IMR-90 (cell line): ENCODE results near the gene PRKCB. TPM values are rescaled to one million over a fixed set of nuclear protein-coding genes. Genes with fewer than 3 reads are reported as not detected.

Experiments used
- ATAC-seq: fragments of 200-7000 bp; cut with Tn5 transposase; 2 replicates; pipeline ENCODE4 v1.9.1; 2020; ENCODE audit warnings: low read depth, mild to moderate bottlenecking, moderate library complexity
- BruUV-seq: library from RNA; stranded (reverse); fragments of 400-500 nt; replicated peaks from 2 replicates; lab custom pipeline; 2021; lab: Mats Ljungman, UMichigan
- CTCF ChIA-PET: fragments of 300-600 bp; formaldehyde crosslinking; extraction: SDS; loops from one replicate; lab custom pipeline; 2021; ENCODE audit warnings: antibody characterized with exemption; lab: Yijun Ruan, JAX
- POLR2A ChIA-PET: fragments of 300-600 bp; sonication (Branson Sonifier 250); formaldehyde crosslinking; loops from one replicate; lab custom pipeline; 2022; ENCODE audit warnings: antibody characterized with exemption; ENCODE audit not compliant: unreplicated experiment; lab: Charles Lee
- DNase-seq: peaks from one replicate; pipeline ENCODE4 v3.0.0; 2013
- H2AFZ ChIP-seq: replicated peaks from 2 replicates; pipeline ENCODE3; 2013; ENCODE audit warnings: low read length, mild to moderate bottlenecking; ENCODE audit not compliant: poor library complexity
- H2AK5ac ChIP-seq: 2 replicates; pipeline ENCODE4 v1.6.1; 2013; ENCODE audit warnings: low read depth, low read length, inconsistent platforms
- H2AK9ac ChIP-seq: replicated peaks from 2 replicates; pipeline ENCODE3; 2013; ENCODE audit warnings: mild to moderate bottlenecking, low read depth, low read length, moderate library complexity; ENCODE audit not compliant: poor library complexity
- H2BK120ac ChIP-seq: 2 replicates; pipeline ENCODE4 v1.6.1; 2013; ENCODE audit warnings: low read depth, low read length, inconsistent platforms
- H2BK15ac ChIP-seq: 3 replicates; pipeline ENCODE4 v1.6.1; 2013; ENCODE audit warnings: low read depth, low read length, inconsistent platforms
- H2BK20ac ChIP-seq: 2 replicates; pipeline ENCODE4 v1.6.1; 2013; ENCODE audit warnings: low read depth, mild to moderate bottlenecking, inconsistent platforms, low read length, moderate library complexity
- H2BK5ac ChIP-seq: 2 replicates; pipeline ENCODE4 v1.6.1; 2013; ENCODE audit warnings: mild to moderate bottlenecking, low read depth, low read length, inconsistent platforms; ENCODE audit not compliant: poor library complexity, severe bottlenecking
- H3K14ac ChIP-seq: replicated peaks from 2 replicates; pipeline ENCODE4 v1.6.1; 2013; ENCODE audit warnings: low read depth, low read length, inconsistent platforms
- H3K18ac ChIP-seq: 2 replicates; pipeline ENCODE4 v1.6.1; 2013; ENCODE audit warnings: low read depth, low read length, control low read depth
- H3K23ac ChIP-seq: 2 replicates; pipeline ENCODE4 v1.6.1; 2013; ENCODE audit warnings: low read depth, low read length, inconsistent platforms
- H3K27ac ChIP-seq: 2 replicates; pipeline ENCODE4 v1.5.1; 2013; ENCODE audit warnings: mild to moderate bottlenecking, control low read depth, low read length; ENCODE audit not compliant: insufficient read depth
- H3K27me3 ChIP-seq: 2 replicates; pipeline ENCODE4 v1.6.1; 2013; ENCODE audit warnings: low read length; ENCODE audit not compliant: control insufficient read depth, insufficient read depth
- H3K36me3 ChIP-seq: 2 replicates; pipeline ENCODE4 v1.6.1; 2013; ENCODE audit warnings: low read length, mixed read lengths; ENCODE audit not compliant: control insufficient read depth, insufficient read depth
- H3K4ac ChIP-seq: 2 replicates; pipeline ENCODE4 v1.6.1; 2013; ENCODE audit warnings: low read depth, low read length, inconsistent platforms
- H3K4me1 ChIP-seq: 2 replicates; pipeline ENCODE4 v1.6.1; 2013; ENCODE audit warnings: low read length, mixed read lengths; ENCODE audit not compliant: control insufficient read depth, insufficient read depth
- H3K4me2 ChIP-seq: 2 replicates; pipeline ENCODE4 v1.6.1; 2013; ENCODE audit warnings: low read depth, mild to moderate bottlenecking, control low read depth, low read length, moderate library complexity
- H3K4me3 ChIP-seq: 2 replicates; pipeline ENCODE4 v1.5.1; 2013; ENCODE audit warnings: low read depth, mild to moderate bottlenecking, control low read depth, low read length, moderate library complexity; ENCODE audit not compliant: insufficient read depth
- H3K56ac ChIP-seq: 2 replicates; pipeline ENCODE4 v1.6.1; 2013; ENCODE audit warnings: low read length, inconsistent platforms; ENCODE audit not compliant: insufficient read depth; ENCODE audit errors: extremely low read depth
- H3K79me1 ChIP-seq, 2 experiments: 2 replicates each; pipeline ENCODE4 v1.6.1; 2013; ENCODE audit warnings: low read length in 2 of 2, inconsistent platforms in 1 of 2, low read depth in 1 of 2
- H3K9ac ChIP-seq: 2 replicates; pipeline ENCODE4 v1.6.1; 2013; ENCODE audit warnings: low read depth, low read length, control low read depth
- H3K9me1 ChIP-seq: 2 replicates; pipeline ENCODE4 v1.6.1; 2013; ENCODE audit warnings: low read length, inconsistent platforms; ENCODE audit not compliant: insufficient read depth
- H3K9me3 ChIP-seq: 2 replicates; pipeline ENCODE4 v1.6.1; 2013; ENCODE audit warnings: low read length; ENCODE audit not compliant: control insufficient read depth, insufficient read depth
- H4K20me1 ChIP-seq: 2 replicates; pipeline ENCODE4 v1.6.1; 2013; ENCODE audit warnings: low read length, inconsistent platforms; ENCODE audit not compliant: insufficient read depth
- H4K5ac ChIP-seq: 2 replicates; pipeline ENCODE4 v1.6.1; 2013; ENCODE audit warnings: mild to moderate bottlenecking, low read depth, low read length, control low read depth
- H4K8ac ChIP-seq, 2 experiments: 2 replicates each; pipeline ENCODE4 v1.6.1; 2013; ENCODE audit warnings: low read depth in 2 of 2, low read length in 2 of 2, control low read depth in 1 of 2, inconsistent platforms in 1 of 2
- H4K91ac ChIP-seq: 2 replicates; pipeline ENCODE4 v1.6.1; 2013; ENCODE audit warnings: low read depth, low read length, inconsistent platforms; ENCODE audit not compliant: insufficient read depth
- BHLHE40 ChIP-seq: fragments of 150-350 bp; IDR thresholded peaks from 2 replicates; pipeline ENCODE4 v1.6.1; 2016; ENCODE audit warnings: mild to moderate bottlenecking, low read depth, low read length
- CEBPB ChIP-seq: IDR thresholded peaks from 2 replicates; pipeline ENCODE4 v1.6.1; 2012; ENCODE audit warnings: low read depth, low read length, improper control_type of control experiment
- CHD1 ChIP-seq: IDR thresholded peaks from 2 replicates; pipeline ENCODE4 v1.6.1; 2012; ENCODE audit warnings: low read depth, low read length, improper control_type of control experiment
- FOS ChIP-seq: fragments of 150-350 bp; IDR thresholded peaks from 2 replicates; pipeline ENCODE4 v1.6.1; 2016; ENCODE audit warnings: low read depth, low read length
- MAFK ChIP-seq: IDR thresholded peaks from 2 replicates; pipeline ENCODE4 v1.6.1; 2012; ENCODE audit warnings: low read depth, low read length, improper control_type of control experiment
- MAZ ChIP-seq: IDR thresholded peaks from 2 replicates; pipeline ENCODE4 v1.6.1; 2012; ENCODE audit warnings: low read depth, mild to moderate bottlenecking, low read length, improper control_type of control experiment, moderate library complexity, borderline replicate concordance
- MXI1 ChIP-seq: IDR thresholded peaks from 2 replicates; pipeline ENCODE4 v1.6.1; 2012; ENCODE audit warnings: low read depth, mild to moderate bottlenecking, low read length, moderate library complexity, borderline replicate concordance
- NFE2L2 ChIP-seq: fragments of 150-350 bp; IDR thresholded peaks from 2 replicates; pipeline ENCODE4 v1.6.1; 2016; ENCODE audit warnings: low read depth, mild to moderate bottlenecking, low read length
- POLR2A ChIP-seq: IDR thresholded peaks from 2 replicates; pipeline ENCODE4 v1.6.1; 2012; ENCODE audit warnings: mild to moderate bottlenecking, low read depth, low read length
- RAD21 ChIP-seq: IDR thresholded peaks from 2 replicates; pipeline ENCODE4 v1.6.1; 2012; ENCODE audit warnings: low read length, improper control_type of control experiment
- RCOR1 ChIP-seq: IDR thresholded peaks from 2 replicates; pipeline ENCODE4 v1.6.1; 2012; ENCODE audit warnings: mild to moderate bottlenecking, low read length, improper control_type of control experiment; ENCODE audit not compliant: insufficient replicate concordance
- RFX5 ChIP-seq: IDR thresholded peaks from 2 replicates; pipeline ENCODE4 v1.8.0; 2012; ENCODE audit warnings: low read depth, mild to moderate bottlenecking, low read length, moderate library complexity
- WGBS, 2 experiments: methylation state at CpG; one replicate each; pipeline versions ENCODE4 v1.1.5 to v1.1.7; 2013; ENCODE audit warnings: missing lambda C conversion rate in 2 of 2; ENCODE audit not compliant: insufficient read length in 1 of 2; ENCODE audit errors: extremely low coverage in 2 of 2; 5-methylcytosine and 5-hydroxymethylcytosine counted together
- dilution Hi-C: fragments of 300-500 bp; cut with HindIII; formaldehyde crosslinking; loops from one replicate; pipeline ENCODE4 v1.14.3; 2018; ENCODE audit warnings: low sequenced_read_pairs; ENCODE audit not compliant: unreplicated experiment
- in situ Hi-C: fragments of 300-500 bp; cut with MboI; formaldehyde crosslinking; loops from 3 replicates; pipeline ENCODE4 v1.14.3; 2019; ENCODE audit warnings: low sequenced_read_pairs, inconsistent platforms, mixed read lengths
- intact Hi-C: fragments of 100-400 bp; cut with micrococcal nuclease; formaldehyde crosslinking; loops from 2 replicates; pipeline ENCODE4 v1.10.0; 2022
- polyA plus RNA-seq, 3 experiments: library from polyadenylated mRNA; depleted of rRNA; stranded (reverse); fragments of >200 nt; gene quantifications; 2 replicates each; pipeline ENCODE4 v1.2.3, GENCODE V29; 2012; ENCODE audit warnings: low replicate concordance in 1 of 3
- total RNA-seq: library from RNA; depleted of rRNA; stranded (reverse); fragments of >200 nt; gene quantifications from 2 replicates; pipeline ENCODE4 v1.2.3, GENCODE V29; 2012
- TF ChIP-seq, protein P1 (sequence below): fragments of 150-350 bp; IDR thresholded peaks from 2 replicates; pipeline ENCODE4 v1.6.1; 2017; ENCODE audit warnings: mild to moderate bottlenecking, antibody characterized with exemption, low read length, low read depth

Gene PRKCB
- total and polyA plus RNA-seq, 2 of the 4 experiments (the other 2 are of a cell fraction): under 0.01 TPM; not detected in 1

- no peak overlapping the region for H2AK9ac ChIP-seq
- no CpG with 5 or more reads among the region's 1 CpG for WGBS, 2 experiments
- no TSS peak for BruUV-seq
- no peaks in the 10 kb centered on the region for H3K36me3 ChIP-seq
- H3K56ac ChIP-seq: no peak overlapping the region
- no peak overlapping the region for H3K27ac ChIP-seq
- no peak overlapping the region for H4K5ac ChIP-seq
- no peak overlapping the region for H3K4me3 ChIP-seq
- ChIA-PET CTCF (no interaction called here), POLR2A (no interaction called here)
- no peak overlapping the region for H3K14ac ChIP-seq
- H2AK5ac ChIP-seq: no peak overlapping the region
- no peaks in the 10 kb centered on the region for H3K4me1 ChIP-seq
- no peaks in the 10 kb centered on the region for H3K9me3 ChIP-seq
- no peak for TF ChIP-seq BHLHE40
- no peak for TF ChIP-seq NFE2L2
- TF ChIP-seq POLR2A: no peak
- TF ChIP-seq CEBPB: no peak
- TF ChIP-seq RCOR1: no peak
- no peak for TF ChIP-seq RFX5
- TF ChIP-seq CHD1: no peak
- TF ChIP-seq, protein P1, sequence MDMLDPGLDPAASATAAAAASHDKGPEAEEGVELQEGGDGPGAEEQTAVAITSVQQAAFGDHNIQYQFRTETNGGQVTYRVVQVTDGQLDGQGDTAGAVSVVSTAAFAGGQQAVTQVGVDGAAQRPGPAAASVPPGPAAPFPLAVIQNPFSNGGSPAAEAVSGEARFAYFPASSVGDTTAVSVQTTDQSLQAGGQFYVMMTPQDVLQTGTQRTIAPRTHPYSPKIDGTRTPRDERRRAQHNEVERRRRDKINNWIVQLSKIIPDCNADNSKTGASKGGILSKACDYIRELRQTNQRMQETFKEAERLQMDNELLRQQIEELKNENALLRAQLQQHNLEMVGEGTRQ: no peak
- TF ChIP-seq FOS: no peak
- TF ChIP-seq MAZ: no peak
- TF ChIP-seq MXI1: no peak
- TF ChIP-seq RAD21: no peak
- TF ChIP-seq MAFK: no peak
- no peak overlapping the region for H3K4ac ChIP-seq
- H2AFZ ChIP-seq: no peak overlapping the region
- DNase-seq (no peak), ATAC-seq (no peak)
- H4K20me1 ChIP-seq: no peaks in the 10 kb centered on the region
- in situ Hi-C loops: no loop called here
- H4K91ac ChIP-seq: no peak overlapping the region
- dilution Hi-C loops: no loop called here
- H2BK20ac ChIP-seq: no peak overlapping the region
- intact Hi-C loops: no loop called here
- H3K9me1 ChIP-seq: no peaks in the 10 kb centered on the region
- no peak overlapping the region for H3K4me2 ChIP-seq
- no peaks in the 10 kb centered on the region for H3K27me3 ChIP-seq
- no peak overlapping the region for H2BK5ac ChIP-seq
- H3K23ac ChIP-seq: no peak overlapping the region
- H2BK15ac ChIP-seq: no peak overlapping the region
- H3K18ac ChIP-seq: no peak overlapping the region
- H3K79me1 ChIP-seq: no peaks in the 10 kb centered on the region
- H2BK120ac ChIP-seq: no peak overlapping the region
- H4K8ac ChIP-seq: no peak overlapping the region
- H3K9ac ChIP-seq: no peak overlapping the region
Observed at GRCh38 chr16:23941025-23941424, 105.2 kb downstream of the PRKCB start.
